C4-2B (cell line): ENCODE measurements around the gene MAML3.

Experiments
- CTCF ChIP-seq: fragments of 450-650 bp; conservative IDR thresholded peaks from 2 replicates; pipeline ENCODE4 v1.5.1; 2017; ENCODE audit warnings: mild to moderate bottlenecking
- ZFX ChIP-seq: fragments of 450-650 bp; IDR thresholded peaks from 2 replicates; pipeline ENCODE4 v1.6.1; 2017

- no peak for TF ChIP-seq CTCF
- TF ChIP-seq ZFX = no peak
Observed at GRCh38 chr4:139790291-139790690, 363.7 kb downstream of the MAML3 start.
